Glutamatergic neuron (in vitro differentiated cells): ENCODE data around the gene IRAK1. TPM values are rescaled to one million over a fixed set of nuclear protein-coding genes. Genes with fewer than 3 reads are reported as not detected.

Source experiments
- DNase-seq: peaks from one replicate; pipeline ENCODE4 v3.0.0; 2022
- H3K27ac Mint-ChIP-seq: one replicate; pipeline ENCODE4 v1.8.0; 2020; ENCODE audit warnings: mild to moderate bottlenecking, mixed read lengths, inconsistent platforms; ENCODE audit not compliant: unreplicated experiment
- H3K27me3 Mint-ChIP-seq: one replicate; pipeline ENCODE4 v1.8.0; 2020; ENCODE audit warnings: mild to moderate bottlenecking, moderate library complexity, mixed read lengths, inconsistent platforms; ENCODE audit not compliant: unreplicated experiment
- H3K36me3 Mint-ChIP-seq: one replicate; pipeline ENCODE4 v1.8.0; 2020; ENCODE audit warnings: mild to moderate bottlenecking, mixed read lengths, inconsistent platforms; ENCODE audit not compliant: unreplicated experiment
- H3K4me1 Mint-ChIP-seq: one replicate; pipeline ENCODE4 v1.8.0; 2020; ENCODE audit warnings: mild to moderate bottlenecking, low read depth, mixed read lengths, inconsistent platforms; ENCODE audit not compliant: unreplicated experiment
- H3K4me3 Mint-ChIP-seq: one replicate; pipeline ENCODE4 v1.8.0; 2020; ENCODE audit warnings: mild to moderate bottlenecking, mixed read lengths, inconsistent platforms; ENCODE audit not compliant: unreplicated experiment
- H3K9me3 Mint-ChIP-seq: one replicate; pipeline ENCODE4 v1.8.0; 2020; ENCODE audit warnings: mild to moderate bottlenecking, moderate library complexity, mixed read lengths, inconsistent platforms; ENCODE audit not compliant: unreplicated experiment
- CTCF ChIP-seq: fragments of 200-600 bp; sonication (generic); IDR thresholded peaks from one replicate; pipeline ENCODE4 v1.5.0; 2021; ENCODE audit not compliant: partially characterized antibody, unreplicated experiment
- total RNA-seq: library from RNA; stranded (reverse); fragmentation: NEBNext Ultra II Directional; extraction: Animal tissue kit (Norgen Biotek cat#: 25700); gene quantifications from one replicate; pipeline ENCODE4 v1.2.1, GENCODE V29; 2021; ENCODE audit not compliant: unreplicated experiment

Gene IRAK1
- total RNA-seq, 1 donor from 2014 or later: 60.3 TPM

- Mint-ChIP-seq H3K4me3 (no peak overlapping the region), H3K27me3 (peaks cover 2% of the 10 kb centered on the region), H3K27ac (no peak overlapping the region), H3K36me3 (no peaks in the 10 kb centered on the region), H3K9me3 (peaks cover 2% of the 10 kb centered on the region), H3K4me1 (peaks cover 1% of the 10 kb centered on the region)
- no peak for TF ChIP-seq CTCF
- DNase-seq: no peak
Measured at GRCh38 chrX:153993079-153993478, 26.6 kb downstream of the IRAK1 start.

- no peaks in the 10 kb centered on the region for H3K36me3 Mint-ChIP-seq
Measured at GRCh38 chrX:153992180-153992579, 27.5 kb downstream of the IRAK1 start.

GRCh38 chrX:153991013-153991580 is 28.6 kb downstream of the IRAK1 start:
- no peak for DNase-seq

More at GRCh38 chrX:153992180-153992579, 27.5 kb downstream of the IRAK1 start:
- Mint-ChIP-seq H3K9me3 (peaks cover 2% of the 10 kb centered on the region), H3K27ac (no peak overlapping the region), H3K4me1 (peaks cover 1% of the 10 kb centered on the region), H3K27me3 (peaks cover 2% of the 10 kb centered on the region), H3K4me3 (no peak overlapping the region)
- DNase-seq: no peak
- TF ChIP-seq CTCF: no peak

GRCh38 chrX:153989973-153990655 is 29.6 kb downstream of the IRAK1 start:
- no peak for DNase-seq

More at GRCh38 chrX:153991013-153991580, 28.6 kb downstream of the IRAK1 start:
- H3K9me3 Mint-ChIP-seq: peaks cover 2% of the 10 kb centered on the region
- no peaks in the 10 kb centered on the region for H3K36me3 Mint-ChIP-seq
- H3K4me3 Mint-ChIP-seq: no peak overlapping the region
- H3K4me1 Mint-ChIP-seq: peaks cover 1% of the 10 kb centered on the region
- no peak for TF ChIP-seq CTCF
- H3K27me3 Mint-ChIP-seq: peaks cover 2% of the 10 kb centered on the region
- H3K27ac Mint-ChIP-seq: no peak overlapping the region

More at GRCh38 chrX:153989973-153990655, 29.6 kb downstream of the IRAK1 start:
- peaks cover 2% of the 10 kb centered on the region for H3K27me3 Mint-ChIP-seq
- peaks cover 2% of the 10 kb centered on the region for H3K9me3 Mint-ChIP-seq
- H3K36me3 Mint-ChIP-seq: no peaks in the 10 kb centered on the region
- no peak overlapping the region for H3K27ac Mint-ChIP-seq
- no peak for TF ChIP-seq CTCF
- H3K4me3 Mint-ChIP-seq: no peak overlapping the region
- H3K4me1 Mint-ChIP-seq: peaks cover 1% of the 10 kb centered on the region
